Breast epithelium (tissue), 3 donors: Measurements from ENCODE around the gene TARP.

Experiments
- POLR2A ChIP-seq: fragments of 450-650 bp; IDR thresholded peaks from one replicate; pipeline ENCODE4 v1.6.1; 2016; ENCODE audit warnings: antibody characterized with exemption, mild to moderate bottlenecking, moderate library complexity
- TF ChIP-seq, protein P1 (sequence below), 3 donors: fragments of 450-650 bp; IDR thresholded peaks; one replicate each; pipeline ENCODE4 v1.5.1; 2016 to 2017; ENCODE audit warnings: antibody characterized with exemption in 3 of 3, mild to moderate bottlenecking in 3 of 3, moderate library complexity in 3 of 3

DNA sequence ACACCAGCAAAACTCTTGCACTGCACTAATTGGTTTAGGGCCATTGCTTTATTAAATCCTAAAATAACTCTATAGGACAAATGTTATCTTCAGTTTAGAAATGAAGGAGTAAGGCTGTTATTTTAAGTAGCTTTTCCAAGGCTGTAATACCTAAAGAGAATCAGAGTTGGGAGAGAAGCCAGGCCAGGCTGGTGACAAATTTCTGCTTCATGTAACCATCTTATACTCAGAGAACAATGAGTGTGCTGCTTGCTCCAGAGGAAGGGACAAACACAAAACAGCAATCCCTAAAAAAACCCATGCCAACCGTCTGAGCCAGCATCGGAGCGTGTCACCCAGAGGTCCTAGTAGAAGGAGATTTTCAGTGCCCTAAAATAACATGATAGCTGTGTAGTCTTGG lies 49.7 kb upstream of the TARP start:
- TF ChIP-seq, protein P1, sequence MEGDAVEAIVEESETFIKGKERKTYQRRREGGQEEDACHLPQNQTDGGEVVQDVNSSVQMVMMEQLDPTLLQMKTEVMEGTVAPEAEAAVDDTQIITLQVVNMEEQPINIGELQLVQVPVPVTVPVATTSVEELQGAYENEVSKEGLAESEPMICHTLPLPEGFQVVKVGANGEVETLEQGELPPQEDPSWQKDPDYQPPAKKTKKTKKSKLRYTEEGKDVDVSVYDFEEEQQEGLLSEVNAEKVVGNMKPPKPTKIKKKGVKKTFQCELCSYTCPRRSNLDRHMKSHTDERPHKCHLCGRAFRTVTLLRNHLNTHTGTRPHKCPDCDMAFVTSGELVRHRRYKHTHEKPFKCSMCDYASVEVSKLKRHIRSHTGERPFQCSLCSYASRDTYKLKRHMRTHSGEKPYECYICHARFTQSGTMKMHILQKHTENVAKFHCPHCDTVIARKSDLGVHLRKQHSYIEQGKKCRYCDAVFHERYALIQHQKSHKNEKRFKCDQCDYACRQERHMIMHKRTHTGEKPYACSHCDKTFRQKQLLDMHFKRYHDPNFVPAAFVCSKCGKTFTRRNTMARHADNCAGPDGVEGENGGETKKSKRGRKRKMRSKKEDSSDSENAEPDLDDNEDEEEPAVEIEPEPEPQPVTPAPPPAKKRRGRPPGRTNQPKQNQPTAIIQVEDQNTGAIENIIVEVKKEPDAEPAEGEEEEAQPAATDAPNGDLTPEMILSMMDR (IDR thresholded peaks at IDR 0.05), result no peak
- no peak for TF ChIP-seq POLR2A
